Stimulated activated CD4-positive, alpha-beta T cell treated with anti-CD3 and anti-CD28 coated beads, Interleukin-12 subunit alpha, Interleukin-12 subunit beta, amount 100 ng/mL, for 24 hours (primary cell): ENCODE data around the gene UBE2QL1.

Experiments used
- DNase-seq, 2 experiments: peaks; one replicate each; pipeline ENCODE4 v3.0.0-alpha.2; 2020; ENCODE audit warnings: low read depth in 2 of 2

The UBE2QL1 gene

DNA sequence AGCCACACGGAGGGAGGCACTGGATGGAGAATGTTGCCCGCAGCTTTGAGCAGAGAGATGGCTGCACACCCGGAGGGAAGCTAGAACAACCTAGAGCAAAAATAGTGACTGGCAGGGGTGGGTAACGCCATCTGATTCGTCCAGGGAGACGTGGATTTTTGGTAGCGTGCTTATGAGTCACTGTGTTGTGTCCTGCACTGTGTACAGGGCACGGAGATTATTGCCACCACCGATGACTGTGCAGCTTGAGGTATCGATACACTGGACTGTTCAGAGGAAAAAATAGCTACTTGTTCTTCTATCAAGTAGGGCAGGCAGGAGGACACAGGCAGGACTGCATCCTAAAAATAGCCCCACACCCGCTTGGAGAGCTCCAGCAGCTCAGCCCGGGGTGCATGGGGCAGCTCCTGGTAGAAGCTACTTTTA is 6.0 kb downstream of the UBE2QL1 start:
- DNase-seq = no peak

- DNase-seq = no peak
These were observed 7.0 kb downstream of the UBE2QL1 start for GRCh38 chr5:6455571-6456200.

- no peak for DNase-seq
These were observed 8.2 kb downstream of the UBE2QL1 start for GRCh38 chr5:6456766-6457370.

GRCh38 chr5:6457592-6457991 is 8.9 kb downstream of the UBE2QL1 start:
- DNase-seq = no peak

DNA sequence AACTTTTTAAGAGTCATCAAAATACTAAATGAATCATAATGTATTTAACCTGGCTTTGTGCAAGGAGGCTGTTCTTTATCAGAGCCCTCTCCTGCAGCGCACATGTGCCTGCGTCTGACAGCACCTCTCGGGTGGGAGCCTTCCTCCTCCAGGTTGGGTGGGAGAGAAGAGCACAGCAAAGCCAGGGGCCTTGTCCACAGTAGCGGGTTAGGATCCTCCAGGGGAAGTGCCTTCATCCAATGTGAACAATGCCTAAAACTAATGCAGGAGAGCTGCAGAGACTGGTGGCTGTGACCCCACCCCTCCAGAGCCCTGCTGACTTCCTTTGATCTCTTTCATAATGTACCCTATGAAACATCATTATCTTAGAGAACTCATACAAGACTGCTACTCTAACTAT is 10.2 kb downstream of the UBE2QL1 start:
- DNase-seq = no peak

GRCh38 chr5:6459896-6460295 is 11.2 kb downstream of the UBE2QL1 start:
- DNase-seq = no peak

DNA sequence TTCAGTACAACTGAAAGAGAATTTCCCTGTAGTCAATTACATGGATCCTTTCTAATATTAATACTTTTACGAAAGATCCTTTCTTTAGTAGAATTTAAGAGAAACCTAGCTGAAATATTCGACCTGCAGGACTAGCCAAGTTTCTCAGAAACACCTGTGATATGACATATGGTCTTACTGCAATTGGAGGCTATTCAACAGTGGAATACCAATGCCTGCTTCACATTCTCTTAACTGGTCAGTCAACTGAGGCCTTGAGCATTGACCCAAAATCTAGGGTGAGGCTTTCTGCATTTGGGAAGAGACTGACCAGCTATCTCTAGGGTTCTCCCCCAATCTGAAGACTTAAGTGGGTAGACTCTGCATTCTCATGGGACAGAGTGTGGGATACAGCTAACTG is 12.3 kb downstream of the UBE2QL1 start:
- DNase-seq = no peak

DNA sequence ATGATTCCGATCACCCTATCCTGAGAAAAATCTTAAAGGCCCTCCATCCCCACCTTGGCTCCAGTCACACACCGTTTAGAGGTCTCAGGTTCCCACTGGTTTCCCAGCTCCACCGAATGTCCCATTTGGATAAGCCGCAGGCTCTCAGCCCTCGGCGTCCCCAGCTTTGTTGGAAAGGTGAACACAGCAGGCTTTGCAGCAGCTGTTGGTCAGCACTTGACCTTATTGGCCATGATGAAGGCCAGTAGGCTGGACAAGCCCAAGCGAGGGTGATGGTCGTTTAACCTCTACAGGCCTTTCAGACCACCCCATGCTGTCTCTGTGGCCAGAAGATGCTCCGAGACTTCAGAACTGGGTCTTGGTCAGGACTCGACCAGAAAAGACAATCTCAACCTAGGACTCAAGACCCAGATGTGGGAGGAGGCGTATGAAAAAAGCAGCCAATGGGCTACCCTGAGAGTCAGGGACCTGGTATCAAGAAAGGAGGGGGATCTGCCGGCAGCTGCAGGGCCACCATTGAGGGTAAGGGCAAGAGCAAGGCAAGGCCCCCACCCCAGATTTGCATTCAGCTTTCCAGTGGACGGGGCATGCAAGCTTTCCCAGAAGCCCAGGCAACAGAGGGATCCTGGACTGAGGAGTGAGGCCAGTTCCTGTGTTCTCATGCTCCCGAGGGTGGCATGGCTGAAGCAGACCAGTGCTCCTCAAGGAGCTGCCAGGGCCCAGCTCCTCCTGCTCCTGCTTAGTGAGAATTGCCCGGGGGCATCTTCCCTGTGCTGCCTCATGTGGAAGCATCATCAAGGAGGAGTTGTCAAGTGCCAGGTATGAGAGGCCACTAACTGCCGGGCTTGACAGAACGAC is 13.4 kb downstream of the UBE2QL1 start:
- DNase-seq = no peak

- no peak for DNase-seq
These were observed 14.0 kb downstream of the UBE2QL1 start for GRCh38 chr5:6462671-6463070.

- DNase-seq = no peak
These were observed 15.8 kb downstream of the UBE2QL1 start for GRCh38 chr5:6464441-6464840.

- DNase-seq = no peak
These were observed 17.5 kb downstream of the UBE2QL1 start for GRCh38 chr5:6465831-6466790.

GRCh38 chr5:6466975-6467567 is 18.4 kb downstream of the UBE2QL1 start:
- DNase-seq = no peak

DNA sequence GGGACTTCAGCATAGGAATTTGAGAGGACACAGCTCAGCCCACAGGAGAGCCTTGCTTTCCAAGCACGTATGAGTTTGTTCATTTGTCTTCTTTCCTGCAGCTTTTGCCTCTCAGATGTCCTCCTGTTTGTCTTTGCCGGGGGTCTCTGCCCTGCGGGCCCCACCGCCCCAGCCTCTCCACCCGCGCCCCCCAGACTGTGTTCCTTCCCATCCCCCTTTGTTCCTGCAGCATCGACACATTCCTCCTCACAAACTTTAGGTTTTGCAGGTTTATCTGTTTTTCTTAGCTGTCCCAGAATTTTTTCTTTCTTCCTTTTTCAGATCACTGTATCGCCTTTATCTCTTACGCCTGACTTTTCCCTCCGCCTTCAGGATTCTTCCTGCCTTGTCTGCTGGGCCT is 18.9 kb downstream of the UBE2QL1 start:
- no peak for DNase-seq

DNA sequence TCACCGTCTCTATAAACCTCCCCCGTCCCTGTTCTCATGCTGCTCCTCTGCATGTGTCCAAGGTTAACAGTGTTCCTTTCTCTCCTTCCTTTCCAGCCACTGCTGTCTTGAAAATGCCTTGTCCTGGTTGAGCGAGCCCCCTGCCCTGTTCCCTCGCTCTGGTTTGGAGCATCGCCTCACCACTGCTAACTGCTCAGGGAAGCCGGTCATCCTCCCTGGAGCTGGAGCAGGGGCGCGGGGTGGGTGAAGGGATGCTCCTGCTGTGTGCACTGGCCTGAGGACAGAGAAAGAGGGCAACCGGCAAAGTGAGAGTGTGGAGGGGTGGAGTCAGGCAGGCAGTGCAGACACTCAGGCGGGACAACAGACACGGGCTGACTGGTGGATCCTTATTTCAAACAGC is 19.4 kb downstream of the UBE2QL1 start:
- no peak for DNase-seq

DNA sequence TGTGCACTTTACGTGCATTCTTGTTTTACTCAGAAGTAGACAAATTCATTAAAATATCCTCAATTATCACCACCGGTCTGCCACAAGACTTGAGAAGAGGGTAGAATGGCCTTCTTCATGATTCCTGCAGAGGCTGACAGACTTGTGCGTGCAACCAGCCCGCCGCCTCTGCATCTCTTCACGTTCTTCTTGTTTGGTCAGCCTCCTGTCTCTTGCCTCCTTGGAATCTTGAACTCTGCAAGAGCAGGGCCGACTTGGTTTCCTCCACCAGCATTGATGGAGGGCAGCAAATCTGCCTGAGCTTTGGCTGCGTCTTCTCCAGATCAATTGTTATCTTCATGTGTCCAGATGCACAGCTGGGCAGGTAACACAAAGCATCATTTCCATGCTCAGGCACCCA is 20.2 kb downstream of the UBE2QL1 start:
- DNase-seq = no peak

GRCh38 chr5:6469836-6470235 is 21.2 kb downstream of the UBE2QL1 start:
- no peak for DNase-seq

GRCh38 chr5:6470672-6471071 is 22.0 kb downstream of the UBE2QL1 start:
- no peak for DNase-seq

- DNase-seq = no peak
These were observed 22.6 kb downstream of the UBE2QL1 start for GRCh38 chr5:6471252-6471651.

- DNase-seq = no peak
These were observed 24.1 kb downstream of the UBE2QL1 start for GRCh38 chr5:6472792-6473191.

- DNase-seq = no peak
These were observed 24.6 kb downstream of the UBE2QL1 start for GRCh38 chr5:6473284-6473683.

GRCh38 chr5:6475626-6476312 is 27.1 kb downstream of the UBE2QL1 start:
- DNase-seq = no peak
